Measurements from ENCODE around the gene CPXM2.
A peak's percentile ranks its signal among the peaks of the same experiment; 100 is the strongest.

CPXM2 gene

GRCh38 chr10:123929791-123930190 lies 38.2 kb upstream of the CPXM2 start:
- H3K27me3 ChIP-seq (replicated peaks in 2 of 5; ENCODE audit: control insufficient read depth in 4 of 5, insufficient read depth in 5 of 5, low read length in 4 of 5), result peaks cover 0 to 8% (median 0%) of the 10 kb centered on the region in 5 experiments
- ChIA-PET POLR2A (no interaction called here), CTCF (no interaction called here)
- H3K36me3 ChIP-seq (ENCODE audit: control insufficient read depth in 4 of 4, insufficient read depth in 4 of 4, low read length in 3 of 4), result no peaks in the 10 kb centered on the region
- H3K9me3 ChIP-seq (ENCODE audit: control extremely low read depth in 1 of 5, control insufficient read depth in 4 of 5, insufficient read depth in 2 of 5, low read depth in 1 of 5, low read length in 4 of 5), result peaks cover 0 to 39% (median 5%) of the 10 kb centered on the region in 5 experiments
- no peak for DNase-seq
- 92% methylated on average over 6 of the region's 7 CpGs for WGBS (ENCODE audit: insufficient coverage)
- no peak overlapping the region for H3K27ac ChIP-seq (ENCODE audit: insufficient read depth in 1 of 2, low read depth in 1 of 2, low read length in 2 of 2, poor library complexity in 1 of 2, severe bottlenecking in 2 of 2)
- no peak overlapping the region for H3K4me3 ChIP-seq (ENCODE audit: control insufficient read depth in 1 of 7, extremely low read depth in 1 of 7, insufficient read depth in 4 of 7, low read depth in 2 of 7, low read length in 6 of 7)
- no peaks in the 10 kb centered on the region for H3K4me1 ChIP-seq (ENCODE audit: control extremely low read depth in 1 of 4, control insufficient read depth in 4 of 4, insufficient read depth in 4 of 4, low read length in 3 of 4)

GRCh38 chr10:123928427-123928826 lies 36.8 kb upstream of the CPXM2 start:
- 65% methylated on average over 2 of the region's 2 CpGs for WGBS (ENCODE audit: insufficient coverage)
- POLR2A ChIA-PET, result no interaction called here
- Histone ChIP-seq H3K27ac (ENCODE audit: insufficient read depth in 1 of 2, low read depth in 1 of 2, low read length in 2 of 2, poor library complexity in 1 of 2, severe bottlenecking in 2 of 2) (no peak overlapping the region), H3K4me3 (ENCODE audit: control insufficient read depth in 1 of 7, extremely low read depth in 1 of 7, insufficient read depth in 4 of 7, low read depth in 2 of 7, low read length in 6 of 7) (no peak overlapping the region), H3K9me3 (ENCODE audit: control extremely low read depth in 1 of 5, control insufficient read depth in 4 of 5, insufficient read depth in 2 of 5, low read depth in 1 of 5, low read length in 4 of 5) (peaks cover 0 to 39% (median 5%) of the 10 kb centered on the region in 5 experiments), H3K27me3 (replicated peaks in 2 of 5; ENCODE audit: control insufficient read depth in 4 of 5, insufficient read depth in 5 of 5, low read length in 4 of 5) (peaks cover 0 to 14% (median 0%) of the 10 kb centered on the region in 5 experiments), H3K36me3 (ENCODE audit: control insufficient read depth in 4 of 4, insufficient read depth in 4 of 4, low read length in 3 of 4) (no peaks in the 10 kb centered on the region), H3K4me1 (ENCODE audit: control extremely low read depth in 1 of 4, control insufficient read depth in 4 of 4, insufficient read depth in 4 of 4, low read length in 3 of 4) (no peaks in the 10 kb centered on the region)
- CTCF ChIA-PET, result no interaction called here
- DNase-seq, result no peak

GRCh38 chr10:123926401-123927264 lies 35.0 kb upstream of the CPXM2 start:
- no peak overlapping the region for H3K4me3 ChIP-seq (ENCODE audit: control insufficient read depth in 1 of 7, extremely low read depth in 1 of 7, insufficient read depth in 4 of 7, low read depth in 2 of 7, low read length in 6 of 7)
- no peaks in the 10 kb centered on the region for H3K36me3 ChIP-seq (ENCODE audit: control insufficient read depth in 4 of 4, insufficient read depth in 4 of 4, low read length in 3 of 4)
- peaks cover 0 to 26% (median 5%) of the 10 kb centered on the region in 5 experiments for H3K9me3 ChIP-seq (ENCODE audit: control extremely low read depth in 1 of 5, control insufficient read depth in 4 of 5, insufficient read depth in 2 of 5, low read depth in 1 of 5, low read length in 4 of 5)
- POLR2A ChIA-PET, result no interaction called here
- CTCF ChIA-PET, result no interaction called here
- DNase-seq, result peak in 2 of 3 donors; percentile 39 to 58
- no peaks in the 10 kb centered on the region for H3K4me1 ChIP-seq (ENCODE audit: control extremely low read depth in 1 of 4, control insufficient read depth in 4 of 4, insufficient read depth in 4 of 4, low read length in 3 of 4)
- WGBS (ENCODE audit: insufficient coverage), result 70% methylated on average over 6 of the region's 7 CpGs
- no peak overlapping the region for H3K27ac ChIP-seq (ENCODE audit: insufficient read depth in 1 of 2, low read depth in 1 of 2, low read length in 2 of 2, poor library complexity in 1 of 2, severe bottlenecking in 2 of 2)
- peaks cover 0 to 18% (median 0%) of the 10 kb centered on the region in 5 experiments for H3K27me3 ChIP-seq (replicated peaks in 2 of 5; ENCODE audit: control insufficient read depth in 4 of 5, insufficient read depth in 5 of 5, low read length in 4 of 5)

- no peaks in the 10 kb centered on the region for H3K36me3 ChIP-seq (ENCODE audit: control insufficient read depth in 4 of 4, insufficient read depth in 4 of 4, low read length in 3 of 4)
- H3K27ac ChIP-seq (ENCODE audit: insufficient read depth in 1 of 2, low read depth in 1 of 2, low read length in 2 of 2, poor library complexity in 1 of 2, severe bottlenecking in 2 of 2), result no peak overlapping the region
- no peak overlapping the region for H3K4me3 ChIP-seq (ENCODE audit: control insufficient read depth in 1 of 7, extremely low read depth in 1 of 7, insufficient read depth in 4 of 7, low read depth in 2 of 7, low read length in 6 of 7)
- WGBS (ENCODE audit: insufficient coverage), result 100% methylated on average over 2 of the region's 2 CpGs
- ChIA-PET POLR2A (no interaction called here), CTCF (no interaction called here)
- no peaks in the 10 kb centered on the region for H3K4me1 ChIP-seq (ENCODE audit: control extremely low read depth in 1 of 4, control insufficient read depth in 4 of 4, insufficient read depth in 4 of 4, low read length in 3 of 4)
- peaks cover 0 to 18% (median 4%) of the 10 kb centered on the region in 5 experiments for H3K9me3 ChIP-seq (ENCODE audit: control extremely low read depth in 1 of 5, control insufficient read depth in 4 of 5, insufficient read depth in 2 of 5, low read depth in 1 of 5, low read length in 4 of 5)
- DNase-seq, result no peak
- H3K27me3 ChIP-seq (replicated peaks in 2 of 5; ENCODE audit: control insufficient read depth in 4 of 5, insufficient read depth in 5 of 5, low read length in 4 of 5), result peaks cover 0 to 14% (median 0%) of the 10 kb centered on the region in 5 experiments
Observed at GRCh38 chr10:123922126-123922525, 30.5 kb upstream of the CPXM2 start.

GRCh38 chr10:123916775-123917174 lies 25.2 kb upstream of the CPXM2 start:
- CTCF ChIA-PET, result no interaction called here
- POLR2A ChIA-PET, result no interaction called here
- H3K4me1 ChIP-seq (ENCODE audit: control extremely low read depth in 1 of 4, control insufficient read depth in 4 of 4, insufficient read depth in 4 of 4, low read length in 3 of 4), result peaks cover 0 to 27% (median 5%) of the 10 kb centered on the region in 4 experiments
- 100% methylated on average over 2 of the region's 3 CpGs for WGBS (ENCODE audit: insufficient coverage)
- H3K27me3 ChIP-seq (replicated peaks in 2 of 5; ENCODE audit: control insufficient read depth in 4 of 5, insufficient read depth in 5 of 5, low read length in 4 of 5), result peaks cover 0 to 3% (median 0%) of the 10 kb centered on the region in 5 experiments
- H3K9me3 ChIP-seq (ENCODE audit: control extremely low read depth in 1 of 5, control insufficient read depth in 4 of 5, insufficient read depth in 2 of 5, low read depth in 1 of 5, low read length in 4 of 5), result peaks cover 0 to 18% (median 3%) of the 10 kb centered on the region in 5 experiments
- H3K4me3 ChIP-seq (ENCODE audit: control insufficient read depth in 1 of 7, extremely low read depth in 1 of 7, insufficient read depth in 4 of 7, low read depth in 2 of 7, low read length in 6 of 7), result no peak overlapping the region
- no peaks in the 10 kb centered on the region for H3K36me3 ChIP-seq (ENCODE audit: control insufficient read depth in 4 of 4, insufficient read depth in 4 of 4, low read length in 3 of 4)
- no peak overlapping the region for H3K27ac ChIP-seq (ENCODE audit: insufficient read depth in 1 of 2, low read depth in 1 of 2, low read length in 2 of 2, poor library complexity in 1 of 2, severe bottlenecking in 2 of 2)
- no peak for DNase-seq

GRCh38 chr10:123913688-123914268 lies 22.2 kb upstream of the CPXM2 start:
- DNase-seq, result peak; percentile 54 to 82 (median 75)
- ChIA-PET CTCF (interaction anchor here (0.7 kb wide), 1 partner anchor 81 kb away, joined by 3 read pairs; no protein-coding TSS in a partner anchor), POLR2A (no interaction called here)
- Histone ChIP-seq H3K4me1 (ENCODE audit: control extremely low read depth in 1 of 4, control insufficient read depth in 4 of 4, insufficient read depth in 4 of 4, low read length in 3 of 4) (peaks cover 0 to 34% (median 5%) of the 10 kb centered on the region in 4 experiments), H3K9me3 (ENCODE audit: control extremely low read depth in 1 of 5, control insufficient read depth in 4 of 5, insufficient read depth in 2 of 5, low read depth in 1 of 5, low read length in 4 of 5) (peaks cover 0 to 5% (median 1%) of the 10 kb centered on the region in 5 experiments), H3K27ac (ENCODE audit: insufficient read depth in 1 of 2, low read depth in 1 of 2, low read length in 2 of 2, poor library complexity in 1 of 2, severe bottlenecking in 2 of 2) (no peak overlapping the region), H3K27me3 (replicated peaks in 2 of 5; ENCODE audit: control insufficient read depth in 4 of 5, insufficient read depth in 5 of 5, low read length in 4 of 5) (peaks cover 0 to 5% (median 0%) of the 10 kb centered on the region in 5 experiments), H3K4me3 (ENCODE audit: control insufficient read depth in 1 of 7, extremely low read depth in 1 of 7, insufficient read depth in 4 of 7, low read depth in 2 of 7, low read length in 6 of 7) (peak overlapping the region in 1 of 7 experiments; percentile 18), H3K36me3 (ENCODE audit: control insufficient read depth in 4 of 4, insufficient read depth in 4 of 4, low read length in 3 of 4) (no peaks in the 10 kb centered on the region)
- 55% methylated on average over 4 of the region's 8 CpGs for WGBS (ENCODE audit: insufficient coverage)

GRCh38 chr10:123912871-123913270 lies 21.3 kb upstream of the CPXM2 start:
- Histone ChIP-seq H3K9me3 (ENCODE audit: control extremely low read depth in 1 of 5, control insufficient read depth in 4 of 5, insufficient read depth in 2 of 5, low read depth in 1 of 5, low read length in 4 of 5) (no peaks in the 10 kb centered on the region), H3K27ac (ENCODE audit: insufficient read depth in 1 of 2, low read depth in 1 of 2, low read length in 2 of 2, poor library complexity in 1 of 2, severe bottlenecking in 2 of 2) (no peak overlapping the region), H3K4me3 (ENCODE audit: control insufficient read depth in 1 of 7, extremely low read depth in 1 of 7, insufficient read depth in 4 of 7, low read depth in 2 of 7, low read length in 6 of 7) (no peak overlapping the region), H3K4me1 (ENCODE audit: control extremely low read depth in 1 of 4, control insufficient read depth in 4 of 4, insufficient read depth in 4 of 4, low read length in 3 of 4) (peaks cover 0 to 34% (median 5%) of the 10 kb centered on the region in 4 experiments), H3K27me3 (replicated peaks in 2 of 5; ENCODE audit: control insufficient read depth in 4 of 5, insufficient read depth in 5 of 5, low read length in 4 of 5) (peaks cover 0 to 5% (median 0%) of the 10 kb centered on the region in 5 experiments), H3K36me3 (ENCODE audit: control insufficient read depth in 4 of 4, insufficient read depth in 4 of 4, low read length in 3 of 4) (no peaks in the 10 kb centered on the region)
- DNase-seq, result no peak
- 92% methylated on average over 3 of the region's 3 CpGs for WGBS (ENCODE audit: insufficient coverage)
- POLR2A ChIA-PET, result interaction anchor here (0.9 kb wide), 1 partner anchor 12 kb away, joined by 3 read pairs; no protein-coding TSS in a partner anchor
- CTCF ChIA-PET, result interaction anchor here (0.7 to 1.1 kb wide), 2 partner anchors 82 to 331 kb away, joined by 3 read pairs; no protein-coding TSS in a partner anchor

Measured in common myeloid progenitor, CD34-positive (primary cell).